Activated CD4-positive, CD25-positive, alpha-beta regulatory T cell treated with anti-CD3 and anti-CD28 coated beads, Interleukin-2, amount 50 U/mL, for 24 hours (primary cell): ENCODE results near the gene GPR68.
A peak's percentile ranks its signal among the peaks of the same experiment; 100 is the strongest.
"Not testable (repeated sequence)": the region's sequence is repeated elsewhere in the genome, so short reads cannot be mapped to it uniquely, and the experiment has no call there.

ENCODE experiments used
- ATAC-seq, 2 donors: fragments of 150-1000 bp; cut with Tn5 transposase; one replicate each; pipeline ENCODE4 v1.10.0; 2021; ENCODE audit warnings: mild to moderate bottlenecking in 1 of 2, moderate library complexity in 1 of 2

GPR68 gene

DNA sequence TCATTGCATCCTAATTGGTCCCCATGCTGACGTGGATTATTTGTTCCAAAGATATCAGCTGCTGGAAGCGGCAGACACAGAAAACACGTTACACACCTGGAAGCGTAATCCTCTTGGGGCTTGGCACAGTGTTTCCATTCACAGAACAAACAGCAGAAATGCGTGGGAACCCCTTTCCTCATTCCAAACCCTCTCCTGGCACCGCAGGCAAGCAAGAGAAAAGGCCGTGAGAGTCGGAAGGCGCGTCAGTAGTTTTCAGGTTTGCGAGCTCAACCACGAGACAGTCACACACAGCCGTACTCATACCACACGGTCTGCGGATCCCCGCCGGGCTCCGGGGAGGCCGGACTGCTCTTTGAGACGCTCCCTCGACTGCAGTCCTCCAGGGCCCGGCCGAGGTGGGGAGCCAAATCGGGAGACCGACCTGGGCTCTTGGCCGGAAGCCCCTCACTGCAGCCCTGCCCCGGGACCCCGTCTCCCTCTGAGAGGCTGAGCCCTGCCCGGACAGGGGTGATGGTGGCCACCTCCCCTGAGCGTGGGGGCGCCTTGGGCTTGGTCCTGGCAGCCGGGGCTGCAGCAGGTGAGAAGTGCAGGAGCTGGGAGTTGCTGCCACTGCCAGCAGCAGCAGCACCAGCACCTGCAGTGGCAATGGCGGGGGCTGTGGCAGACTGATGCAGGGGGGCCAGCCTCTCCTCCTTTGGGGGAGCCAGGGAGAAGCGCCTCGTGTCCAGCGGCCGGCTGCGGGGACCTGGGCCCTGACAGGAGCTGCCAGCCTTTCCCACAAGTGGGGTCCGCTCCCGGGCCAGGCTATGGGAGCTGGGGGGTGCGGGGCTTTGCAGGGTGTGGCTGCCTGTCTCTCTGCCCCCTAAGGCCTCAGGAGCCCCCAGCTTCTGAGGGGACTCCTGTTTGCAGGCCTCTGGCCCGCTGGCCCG is 28.1 kb upstream of the GPR68 start:
- ATAC-seq = no peak

- no peak for ATAC-seq
Measured at GRCh38 chr14:91271639-91272038, 27.1 kb upstream of the GPR68 start.

DNA sequence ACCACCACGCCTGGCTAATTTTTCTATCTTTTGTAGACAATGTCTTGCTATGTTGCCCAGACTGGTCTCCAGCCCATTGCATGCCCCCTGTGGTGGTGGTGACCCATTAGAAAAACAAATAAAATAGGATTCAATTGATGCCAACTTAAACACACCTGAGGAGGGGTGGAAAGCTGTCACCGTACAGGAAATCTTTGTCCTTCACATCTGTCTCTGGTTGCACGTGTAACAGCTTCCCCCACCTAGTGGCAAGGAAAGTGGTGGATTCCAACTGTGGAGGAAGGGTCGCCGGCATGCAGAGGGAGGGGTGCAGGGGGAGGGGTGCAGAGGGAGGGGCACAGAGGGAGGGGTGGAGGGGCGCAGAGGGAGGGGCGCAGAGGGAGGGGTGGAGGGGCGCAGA is 26.1 kb upstream of the GPR68 start:
- ATAC-seq = no peak

GRCh38 chr14:91270188-91270587 is 25.7 kb upstream of the GPR68 start:
- ATAC-seq = no peak

GRCh38 chr14:91269076-91269991 is 24.8 kb upstream of the GPR68 start:
- no peak for ATAC-seq

- no peak for ATAC-seq
Measured at GRCh38 chr14:91267965-91268437, 23.5 kb upstream of the GPR68 start.

DNA sequence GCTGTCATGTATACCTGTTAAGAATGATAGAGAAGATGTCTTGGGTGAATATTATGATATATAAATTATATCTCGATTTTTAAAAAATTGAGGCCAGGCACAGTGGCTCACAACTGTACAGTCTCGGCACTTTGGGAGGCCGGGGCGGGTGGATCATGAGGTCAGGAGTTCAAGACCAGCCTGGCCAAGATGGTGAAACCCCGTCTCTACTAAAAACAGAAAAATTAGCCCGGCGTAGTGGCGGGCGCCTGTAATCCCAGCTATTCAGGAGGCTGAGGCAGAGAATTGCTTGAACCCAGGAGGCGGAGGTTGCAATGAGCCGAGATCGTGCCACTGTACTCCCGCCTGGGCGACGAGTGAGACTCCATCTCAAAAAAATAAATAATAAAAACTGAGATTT is 21.8 kb upstream of the GPR68 start:
- not testable (repeated sequence) for ATAC-seq

DNA sequence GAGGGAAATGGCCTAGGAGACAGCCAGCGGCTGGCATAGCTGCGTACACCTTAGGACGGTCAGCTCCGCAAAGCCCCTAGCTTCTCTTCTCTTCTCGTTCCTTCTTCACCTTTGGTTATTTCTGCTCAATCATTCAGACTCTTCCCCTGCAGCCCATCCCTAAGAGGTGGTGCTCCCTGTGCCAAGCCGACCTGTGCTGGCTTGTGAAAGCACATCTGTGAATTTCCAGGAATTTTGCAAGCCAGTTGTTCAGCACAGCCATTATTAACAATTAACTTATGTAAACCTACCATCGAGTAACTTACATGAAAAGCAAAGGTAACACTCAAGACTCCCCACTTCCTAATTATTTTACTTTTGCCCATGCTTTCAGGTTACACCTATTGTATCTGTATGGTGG is 20.9 kb upstream of the GPR68 start:
- ATAC-seq = no peak

- peak; percentile 48 to 49 for ATAC-seq
Measured at GRCh38 chr14:91264151-91265150, 19.9 kb upstream of the GPR68 start.

- no peak for ATAC-seq
Measured at GRCh38 chr14:91263329-91263728, 18.8 kb upstream of the GPR68 start.

DNA sequence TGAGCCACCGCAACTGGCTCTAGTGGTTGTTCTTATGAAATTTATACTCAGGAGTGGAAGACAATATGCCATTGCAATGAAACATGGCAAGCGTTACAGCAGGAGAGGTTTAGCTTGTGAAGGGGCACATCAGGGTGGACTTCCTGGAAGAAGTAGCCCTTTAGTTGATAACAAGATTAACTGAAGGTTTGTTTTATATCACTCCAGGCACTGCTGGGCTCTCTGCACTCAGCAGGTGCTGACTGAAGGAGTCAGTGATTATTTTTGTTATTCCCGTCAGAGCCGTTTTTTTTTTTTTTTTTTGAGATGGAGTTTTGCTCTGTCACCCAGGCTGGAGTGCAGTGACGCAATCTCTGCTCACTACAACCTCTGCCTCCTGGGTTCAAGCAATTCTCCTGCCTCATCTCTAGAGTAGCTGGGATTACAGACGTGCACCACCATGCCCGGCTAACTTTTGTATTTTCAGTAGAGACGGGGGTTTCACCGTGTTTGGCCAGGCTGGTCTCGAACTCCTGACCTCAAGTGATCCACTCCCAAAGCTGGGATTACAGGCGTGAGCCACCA is 17.6 kb upstream of the GPR68 start:
- ATAC-seq = no peak

GRCh38 chr14:91261115-91261514 is 16.6 kb upstream of the GPR68 start:
- peak; percentile 45 to 65 for ATAC-seq

GRCh38 chr14:91258876-91259275 is 14.4 kb upstream of the GPR68 start:
- no peak for ATAC-seq

DNA sequence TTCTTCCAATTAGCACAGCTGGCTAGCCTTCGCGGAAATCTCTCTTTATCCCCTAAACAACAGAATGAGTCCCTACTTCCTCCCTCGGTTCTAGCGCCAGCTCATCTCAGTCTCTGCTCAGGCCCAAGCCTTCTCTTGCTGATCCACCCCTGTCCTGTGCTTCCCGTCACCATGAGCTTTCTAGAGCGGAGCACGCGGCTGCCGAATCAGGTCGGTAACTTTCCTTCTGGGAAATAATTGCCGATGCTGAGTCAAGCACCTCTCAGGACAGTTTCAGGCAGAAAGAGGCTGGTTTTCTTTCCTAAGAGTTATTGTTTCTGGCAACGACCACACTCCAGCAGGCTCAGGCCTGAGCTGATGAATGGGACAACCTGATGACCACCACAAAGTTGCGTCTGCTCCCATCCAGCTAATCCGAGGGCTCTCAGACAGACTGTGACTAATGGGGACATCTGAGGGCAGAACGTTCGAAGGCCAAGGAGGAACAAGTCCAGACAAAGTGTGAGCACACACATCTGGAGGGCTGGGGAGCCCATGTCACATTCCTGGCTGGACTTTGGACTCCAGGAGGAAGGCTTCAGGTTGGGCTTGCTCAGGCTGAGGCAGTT is 13.6 kb upstream of the GPR68 start:
- ATAC-seq = peak in 1 of 2 donors; percentile 8

DNA sequence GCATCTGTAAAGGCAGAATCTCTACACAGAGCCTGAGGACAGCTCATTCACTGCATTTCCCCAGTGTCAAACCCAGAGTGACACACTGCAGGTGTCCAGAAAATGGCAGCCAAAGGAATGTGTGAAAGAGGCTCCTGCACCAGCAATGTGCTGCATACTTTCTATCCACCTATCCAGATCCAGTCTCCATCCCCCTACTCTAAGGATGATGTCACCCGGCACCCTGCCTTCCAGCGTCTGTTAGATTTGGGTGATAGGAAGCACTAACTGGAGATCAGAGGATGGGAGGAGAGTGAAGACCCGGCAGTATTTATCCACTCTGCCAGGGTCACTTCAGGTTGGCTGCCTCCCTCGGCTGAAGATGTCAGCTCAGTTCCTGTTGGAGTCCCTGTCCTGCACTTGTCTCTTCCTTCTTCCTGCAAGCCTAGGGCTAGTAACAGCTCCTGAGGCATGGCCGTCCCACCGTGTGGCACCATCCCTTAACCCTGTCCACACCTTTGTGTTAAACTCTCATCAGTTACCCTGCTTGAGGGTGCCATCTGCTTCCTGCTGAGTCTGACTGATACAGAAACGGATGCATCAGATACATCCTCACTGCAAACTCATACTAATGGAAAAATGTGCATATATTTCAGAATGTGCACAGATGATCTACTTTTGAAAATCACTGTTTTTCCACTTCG is 13.0 kb upstream of the GPR68 start:
- peak; percentile 21 to 23 for ATAC-seq

- ATAC-seq = no peak
Measured at GRCh38 chr14:91256661-91257060, 12.2 kb upstream of the GPR68 start.

DNA sequence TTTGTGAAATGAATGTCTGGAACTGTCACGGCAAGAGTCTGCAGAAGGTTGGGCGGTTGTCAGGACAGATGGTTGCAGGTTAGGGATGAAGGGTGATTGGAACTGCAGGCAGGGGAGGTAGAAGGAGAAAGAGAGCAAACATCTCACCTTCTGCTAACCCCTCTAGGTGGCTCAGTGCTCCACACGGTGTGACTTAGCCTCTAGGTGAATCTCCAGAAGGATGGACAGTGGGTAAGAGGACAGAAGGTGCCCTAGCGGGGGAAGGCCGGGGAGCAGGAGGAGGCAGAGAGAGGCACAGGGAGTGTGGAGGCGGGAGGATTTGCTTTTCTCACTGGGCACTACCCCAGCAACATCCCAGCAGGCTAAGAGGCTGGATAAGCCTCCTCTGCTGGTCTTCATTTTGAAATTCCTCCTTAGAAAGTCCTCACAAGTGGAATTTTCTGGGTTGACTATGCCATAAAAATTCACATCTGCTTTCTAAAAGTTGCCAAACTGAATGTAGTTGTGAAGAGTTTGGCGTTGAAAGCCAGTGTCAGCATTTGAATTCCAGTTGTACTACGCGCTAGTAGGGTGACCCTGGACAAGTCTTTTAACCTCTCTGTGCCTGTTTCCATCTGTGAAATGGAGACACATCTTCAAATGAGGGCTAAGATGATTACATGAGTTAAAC is 10.7 kb upstream of the GPR68 start:
- ATAC-seq = no peak

GRCh38 chr14:91254461-91254860 is 10.0 kb upstream of the GPR68 start:
- ATAC-seq = no peak

GRCh38 chr14:91253795-91254323 is 9.4 kb upstream of the GPR68 start:
- no peak for ATAC-seq
